ENCODE data around the gene FER. TPM values are rescaled to one million over a fixed set of nuclear protein-coding genes. Genes with fewer than 3 reads are reported as not detected.

FER gene
- total RNA-seq, 1 experiment from 2014 or later = 18.0 TPM

GRCh38 chr5:108957333-108957732 is 209.6 kb downstream of the FER start:
- no peak overlapping the region for H3K18ac ChIP-seq (ENCODE audit: insufficient read length, low read depth, low read length)
- no peak overlapping the region for H3K4me2 ChIP-seq (ENCODE audit: insufficient read depth, insufficient read length, low read length)
- H4K5ac ChIP-seq (ENCODE audit: insufficient read length, low read depth, low read length) = no peak overlapping the region
- H3K36me3 Mint-ChIP-seq (ENCODE audit: insufficient read depth in 1 of 3, low read depth in 3 of 3) = no peaks in the 10 kb centered on the region
- H3K56ac ChIP-seq (ENCODE audit: insufficient read length, low read depth, low read length) = no peak overlapping the region
- TF ChIP-seq CTCF (conservative IDR thresholded peaks at IDR 0.05) = no peak
- no peaks in the 10 kb centered on the region for H3K27me3 Mint-ChIP-seq (ENCODE audit: low read depth)
- no peak overlapping the region for H3K4ac ChIP-seq (ENCODE audit: low read depth, low read length)
- H3K9ac ChIP-seq (ENCODE audit: extremely low read depth, insufficient read length, low read length) = no peak overlapping the region
- no peak overlapping the region for H3K14ac ChIP-seq (ENCODE audit: insufficient read depth, low read length)
- H4K91ac ChIP-seq (ENCODE audit: insufficient read length, low read depth, low read length) = no peak overlapping the region
- no peak overlapping the region for H2AK5ac ChIP-seq (ENCODE audit: insufficient read length, low read length)
- no peaks in the 10 kb centered on the region for H3K4me1 ChIP-seq (ENCODE audit: insufficient read depth, low read length)
- H4K20me1 ChIP-seq (ENCODE audit: control insufficient read depth, insufficient read depth, insufficient read length) = no peaks in the 10 kb centered on the region
- H3K4me3 Mint-ChIP-seq = no peak overlapping the region
- H3K23ac ChIP-seq (ENCODE audit: insufficient read length, low read depth, low read length) = no peak overlapping the region
- no peak overlapping the region for H3K27ac Mint-ChIP-seq
- H2BK20ac ChIP-seq (ENCODE audit: low read depth, low read length, poor library complexity, severe bottlenecking) = no peak overlapping the region
- H2BK15ac ChIP-seq (ENCODE audit: low read depth, low read length) = no peak overlapping the region
- H4K8ac ChIP-seq (replicated peaks; ENCODE audit: insufficient read length, low read depth, low read length) = no peak overlapping the region
- H3K27me3 ChIP-seq (ENCODE audit: insufficient read depth, low read length) = no peaks in the 10 kb centered on the region
- H2BK12ac ChIP-seq (ENCODE audit: insufficient read length, low read depth, low read length) = no peak overlapping the region
- H3K4me1 Mint-ChIP-seq = peaks cover 5% of the 10 kb centered on the region in 2 experiments; a peak in 3 of 4 replicates
- DNase-seq = no peak
- H3K9me3 Mint-ChIP-seq = no peaks in the 10 kb centered on the region
- H3K79me2 ChIP-seq (ENCODE audit: insufficient read depth, low read length) = no peaks in the 10 kb centered on the region
- no peak overlapping the region for H3K27ac ChIP-seq (ENCODE audit: insufficient read length, low read depth, low read length)
- no peaks in the 10 kb centered on the region for H3K23me2 ChIP-seq (ENCODE audit: insufficient read length, low read depth, low read length, poor library complexity, severe bottlenecking)
- no peak overlapping the region for H2BK5ac ChIP-seq (ENCODE audit: insufficient read length, low read length)
- H3K9me3 ChIP-seq (ENCODE audit: control insufficient read depth, low read depth, low read length) = no peaks in the 10 kb centered on the region
- H3K79me1 ChIP-seq (ENCODE audit: insufficient read depth, low read depth, low read length, poor library complexity, severe bottlenecking) = no peaks in the 10 kb centered on the region
- H3T11ph ChIP-seq (ENCODE audit: low read length) = no peak overlapping the region
- H2AFZ ChIP-seq (ENCODE audit: low read length) = no peak overlapping the region
- no peak overlapping the region for H2BK120ac ChIP-seq (ENCODE audit: low read depth, low read length, poor library complexity, severe bottlenecking)
